Measurements from ENCODE around the gene PREX1. TPM values are rescaled to one million over a fixed set of nuclear protein-coding genes. Genes with fewer than 3 reads are reported as not detected.

PREX1 gene
- total and polyA plus RNA-seq, 2 of the 4 experiments (the other 2 are of a cell fraction): 0.67 to 0.72 TPM

DNA sequence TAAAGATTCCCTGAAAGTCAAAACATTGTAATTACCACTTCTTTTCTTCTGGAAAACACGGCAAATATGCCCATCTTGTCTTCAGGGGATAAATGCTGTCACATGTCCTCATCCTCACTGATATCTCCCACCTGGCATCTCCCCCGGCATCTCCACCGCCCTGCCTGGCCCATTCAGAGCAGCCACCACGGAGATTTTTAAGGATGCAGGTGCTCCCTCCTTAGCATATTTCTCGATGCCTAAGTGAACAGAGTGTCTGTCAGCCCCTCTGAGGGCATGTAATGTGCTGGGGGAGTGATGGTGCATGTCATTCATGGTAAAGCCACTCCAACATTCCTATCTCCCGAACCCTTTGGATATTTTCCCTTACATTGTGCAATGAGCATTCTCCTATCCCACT, 215.5 kb downstream of the PREX1 start:
- no peak for DNase-seq
- in situ Hi-C loops (cut with MboI; ENCODE audit: low sequenced_read_pairs): no loop called here

More for the DNA sequence above, 215.5 kb downstream of the PREX1 start:
- Histone ChIP-seq H3K9me1 (ENCODE audit: insufficient read depth, low read length) (no peaks in the 10 kb centered on the region), H3K79me1 (ENCODE audit: low read depth in 1 of 2, low read length in 2 of 2) (no peaks in the 10 kb centered on the region), H3K14ac (replicated peaks; ENCODE audit: low read depth, low read length) (no peak overlapping the region), H2BK20ac (ENCODE audit: low read depth, low read length) (no peak overlapping the region), H4K91ac (ENCODE audit: insufficient read depth, low read depth, low read length) (no peak overlapping the region), H2AK9ac (replicated peaks; ENCODE audit: low read depth, low read length, poor library complexity) (no peak overlapping the region), H3K9me3 (ENCODE audit: control insufficient read depth, insufficient read depth, low read length) (no peaks in the 10 kb centered on the region), H3K9ac (ENCODE audit: low read depth, low read length) (no peak overlapping the region), H3K4me2 (ENCODE audit: low read depth, low read length) (no peak overlapping the region), H3K4me1 (ENCODE audit: control insufficient read depth, insufficient read depth, low read length) (no peaks in the 10 kb centered on the region), H4K5ac (ENCODE audit: low read depth, low read length) (no peak overlapping the region), H2BK15ac (ENCODE audit: low read depth, low read length) (no peak overlapping the region), H4K8ac (ENCODE audit: low read depth in 2 of 2, low read length in 2 of 2) (no peak overlapping the region), H2BK5ac (ENCODE audit: low read depth, low read length, poor library complexity, severe bottlenecking) (no peak overlapping the region), H3K27ac (ENCODE audit: insufficient read depth, low read length) (no peak overlapping the region), H3K27me3 (ENCODE audit: control insufficient read depth, insufficient read depth, low read length) (peaks cover 19% of the 10 kb centered on the region), H3K23ac (ENCODE audit: low read depth, low read length) (no peak overlapping the region), H3K4ac (ENCODE audit: low read depth, low read length) (no peak overlapping the region), H3K56ac (ENCODE audit: extremely low read depth, insufficient read depth, low read length) (no peak overlapping the region), H2BK120ac (ENCODE audit: low read depth, low read length) (no peak overlapping the region), H4K20me1 (ENCODE audit: insufficient read depth, low read length) (no peaks in the 10 kb centered on the region), H3K4me3 (ENCODE audit: insufficient read depth, low read depth, low read length) (no peak overlapping the region), H2AK5ac (ENCODE audit: low read depth, low read length) (no peak overlapping the region), H3K18ac (ENCODE audit: low read depth, low read length) (no peak overlapping the region), H2AFZ (replicated peaks; ENCODE audit: low read length, poor library complexity) (no peak overlapping the region), H3K36me3 (ENCODE audit: control insufficient read depth, insufficient read depth, low read length) (no peaks in the 10 kb centered on the region)
- POLR2A ChIA-PET (ENCODE audit: unreplicated experiment): no interaction called here
- no peak for TF ChIP-seq BHLHE40 (IDR thresholded peaks at IDR 0.05; ENCODE audit: low read depth, low read length)
- TF ChIP-seq ELK1 (IDR thresholded peaks at IDR 0.05; ENCODE audit: borderline replicate concordance, low read depth, low read length): no peak
- no peak for TF ChIP-seq RFX5 (IDR thresholded peaks at IDR 0.05; ENCODE audit: low read depth, low read length)
- TF ChIP-seq POLR2A (IDR thresholded peaks at IDR 0.05; ENCODE audit: low read depth, low read length): no peak
- no peak for TF ChIP-seq MAFK (IDR thresholded peaks at IDR 0.05; ENCODE audit: low read depth, low read length)
- no peak for TF ChIP-seq USF2 (IDR thresholded peaks at IDR 0.05; ENCODE audit: low read depth, low read length)
- no peak for TF ChIP-seq RCOR1 (IDR thresholded peaks at IDR 0.05; ENCODE audit: insufficient replicate concordance, low read length)
- no peak for TF ChIP-seq CHD1 (IDR thresholded peaks at IDR 0.05; ENCODE audit: low read depth, low read length)
- no peak for TF ChIP-seq MAZ (IDR thresholded peaks at IDR 0.05; ENCODE audit: borderline replicate concordance, low read depth, low read length)
- no peak for TF ChIP-seq SMC3 (IDR thresholded peaks at IDR 0.05; ENCODE audit: low read depth, low read length)
- TF ChIP-seq NFE2L2 (IDR thresholded peaks at IDR 0.05; ENCODE audit: low read depth, low read length): no peak
- no peak for TF ChIP-seq FOS (IDR thresholded peaks at IDR 0.05; ENCODE audit: low read depth, low read length)
- no peak for TF ChIP-seq RAD21 (IDR thresholded peaks at IDR 0.05; ENCODE audit: low read length)
- dilution Hi-C loops (cut with HindIII; ENCODE audit: low sequenced_read_pairs, unreplicated experiment) (no loop called here), intact Hi-C loops (cut with micrococcal nuclease) (no loop called here)
- CTCF ChIA-PET: interaction anchor here (0.6 kb wide), 1 partner anchor 832 kb away, joined by 3 read pairs; no protein-coding TSS in a partner anchor
- no peak for ATAC-seq (ENCODE audit: low read depth)
- BruUV-seq (replicated peaks): no TSS peak
- no CpG with 5 or more reads among the region's 6 CpGs for WGBS, 2 experiments (ENCODE audit: extremely low coverage in 2 of 2, insufficient read length in 1 of 2)
